ENCODE measurements around the gene S100A6.

Gene S100A6

DNA sequence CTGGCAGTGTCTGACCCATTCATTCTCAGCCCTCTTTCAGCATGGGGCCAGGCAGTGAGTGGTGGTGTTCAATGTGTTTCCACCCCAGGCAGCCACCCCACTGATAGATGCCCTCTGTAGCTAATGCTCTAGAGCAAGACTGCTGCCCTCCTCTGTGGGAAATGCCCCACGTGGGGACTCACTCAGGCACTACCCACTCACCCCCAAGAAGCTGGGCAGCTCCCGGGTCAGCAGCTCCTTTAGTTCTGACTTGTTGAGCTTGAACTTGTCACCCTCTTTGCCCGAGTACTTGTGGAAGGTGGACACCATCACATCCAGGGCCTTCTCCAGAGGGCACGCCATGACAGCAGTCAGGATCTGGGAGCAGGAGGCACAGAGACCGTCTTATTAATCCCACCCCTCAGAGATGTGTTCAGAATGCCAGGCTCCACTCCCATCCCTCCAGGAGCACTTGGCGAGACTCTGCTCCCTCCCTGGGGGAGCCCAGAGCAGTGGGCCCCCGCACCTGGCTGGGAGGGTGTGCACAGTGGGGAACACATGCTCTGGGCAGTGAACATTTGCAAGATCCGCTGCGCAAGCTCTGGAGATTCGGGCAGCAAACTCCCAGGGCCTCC, 8.8 kb upstream of the S100A6 start:
- DNase-seq: peak; percentile 12

DNA sequence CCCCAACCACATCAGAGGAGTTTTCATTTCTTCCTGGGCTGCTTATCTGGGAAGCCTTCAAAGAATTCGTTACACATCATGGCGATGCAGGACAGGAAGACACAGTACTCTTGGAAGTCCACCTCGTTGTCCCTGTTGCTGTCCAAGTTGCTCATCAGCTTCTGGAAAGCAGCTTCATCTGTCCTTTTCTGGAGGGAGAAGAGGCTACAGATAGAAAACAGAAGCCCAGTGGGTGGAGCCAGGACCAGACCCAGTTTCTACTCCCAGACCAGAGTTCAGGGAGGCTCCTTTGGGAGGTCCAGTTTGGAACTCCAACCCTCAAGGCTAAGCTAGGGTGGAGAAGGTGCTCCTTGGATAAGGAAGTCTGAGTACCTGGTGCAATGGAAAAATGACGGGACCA, 7.9 kb upstream of the S100A6 start:
- no peak for DNase-seq

DNA sequence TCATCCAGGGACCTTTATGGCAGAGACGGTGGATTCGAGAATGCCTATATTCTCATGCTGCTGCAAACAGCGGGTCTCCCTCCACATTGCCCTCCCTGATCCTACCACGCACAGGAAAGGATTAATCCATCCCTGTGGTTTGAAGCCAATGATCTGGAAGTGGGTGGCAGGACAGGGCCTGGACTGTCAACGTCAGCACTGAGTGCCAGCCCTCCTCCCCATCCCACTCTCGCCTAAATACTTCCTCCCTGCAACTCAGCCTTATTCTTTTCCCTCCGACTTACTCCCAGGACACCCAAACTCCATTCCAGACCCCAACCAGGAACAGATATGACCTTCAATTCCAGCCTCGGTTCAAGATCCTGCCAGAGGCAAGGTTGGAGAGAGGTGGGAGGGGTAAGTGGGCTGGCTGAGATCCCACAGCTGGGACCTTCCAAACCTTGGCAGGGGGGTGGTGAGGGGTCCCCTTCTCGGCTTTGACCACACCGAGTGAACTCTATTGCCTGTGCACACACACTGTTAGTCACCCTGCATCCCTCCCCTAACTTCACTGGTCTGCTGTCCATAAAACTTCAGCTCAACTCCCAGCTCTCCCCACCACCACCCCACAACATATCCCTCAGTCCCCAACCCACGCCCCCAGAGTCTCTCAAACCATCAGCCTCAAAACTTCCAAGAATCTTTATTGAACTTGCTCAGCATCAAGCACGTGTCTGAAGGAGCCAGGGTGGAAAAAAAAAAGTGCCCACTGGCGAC, 7.3 kb upstream of the S100A6 start:
- no peak for DNase-seq

DNA sequence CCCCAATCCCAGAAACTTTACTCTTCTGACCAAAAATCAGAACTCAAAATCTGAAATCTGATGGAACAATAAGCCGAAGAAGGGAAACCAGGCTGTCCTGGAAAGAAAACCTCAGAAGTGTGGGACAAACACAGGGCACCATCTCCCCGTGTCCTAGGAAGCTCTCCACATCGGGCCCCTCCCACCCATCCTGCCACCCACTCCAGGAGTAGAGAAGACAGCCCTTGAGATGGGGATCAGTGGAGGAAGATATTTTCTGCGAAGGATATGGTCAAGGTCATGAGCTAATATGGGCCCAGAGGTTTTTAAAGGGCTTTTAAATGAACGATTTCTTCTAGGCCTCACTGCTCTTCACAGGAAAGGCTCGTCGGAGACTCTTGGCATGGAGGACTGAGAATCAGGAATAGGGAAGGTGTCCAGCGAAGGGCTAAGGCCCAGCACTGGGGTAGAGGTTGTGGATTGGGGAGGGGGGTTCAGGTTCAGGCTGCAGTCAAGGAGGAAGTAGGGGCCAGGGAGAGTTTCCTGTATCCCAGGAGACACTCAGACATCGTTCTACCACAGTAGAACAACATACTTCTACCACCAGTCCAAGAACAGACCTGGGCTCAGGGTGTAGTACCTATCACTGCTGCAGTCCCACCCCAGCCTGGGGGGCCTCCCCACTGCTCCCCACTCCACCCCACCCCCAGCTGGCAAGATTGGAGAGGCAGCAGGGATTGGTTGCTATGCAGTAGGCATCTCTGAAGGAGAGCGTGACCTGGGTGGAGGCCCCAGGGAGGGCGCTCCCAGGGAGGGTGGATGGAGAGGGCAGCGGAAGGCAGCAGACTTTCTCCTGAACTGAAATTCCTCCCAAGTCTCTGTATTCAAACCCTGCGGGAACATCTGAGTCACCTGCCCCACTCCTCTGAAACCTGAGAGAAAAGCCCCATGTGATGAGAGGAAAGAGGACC, 6.1 kb upstream of the S100A6 start:
- DNase-seq: no peak

DNA sequence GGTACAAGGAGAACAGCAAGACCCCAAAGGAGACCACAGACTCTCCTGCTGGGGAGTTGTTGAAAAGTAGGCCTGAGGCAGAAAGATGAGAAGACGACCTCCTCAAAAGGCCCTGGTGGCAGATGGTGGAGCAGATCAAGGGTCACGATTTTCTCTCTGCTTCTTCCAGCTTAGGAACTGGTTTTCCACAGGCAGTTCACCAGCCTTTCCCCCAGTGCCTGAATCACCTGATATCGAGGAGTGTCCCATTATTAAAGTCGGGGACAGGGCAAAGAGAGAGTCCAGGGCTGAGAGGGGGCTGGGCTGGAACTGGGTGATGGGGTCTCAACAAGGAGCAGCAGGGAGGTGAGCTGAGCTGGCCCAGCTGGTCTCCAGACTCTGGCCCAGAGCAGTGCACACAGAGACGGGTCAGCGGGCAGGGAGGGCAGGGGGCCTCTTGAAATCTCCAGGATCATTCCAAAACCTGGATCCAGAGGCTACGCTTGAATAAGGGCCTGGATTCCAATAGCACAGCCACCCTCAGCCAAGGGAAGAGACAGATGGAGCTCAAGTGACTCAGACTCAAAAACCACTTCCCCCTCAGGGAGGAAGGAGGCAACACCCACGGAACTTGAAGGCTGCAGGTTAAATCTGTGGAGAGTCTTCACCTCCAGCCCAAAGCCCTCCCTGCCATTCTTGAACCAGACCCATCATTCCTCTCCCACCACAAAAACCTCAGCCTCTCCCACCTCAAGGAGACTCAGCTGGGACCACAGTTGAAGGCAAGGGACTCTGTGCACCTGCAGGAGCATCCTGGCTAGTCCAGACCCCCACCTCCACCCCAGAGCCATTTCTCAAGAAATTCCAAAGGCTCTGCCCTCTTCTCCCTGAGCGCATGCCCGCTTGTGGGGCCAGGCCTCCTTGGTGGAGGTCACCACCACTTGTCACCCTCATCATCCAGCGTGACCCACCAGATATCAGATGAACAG, 4.9 kb upstream of the S100A6 start, which contains the start of gene S100A5:
TSS of gene S100A5 (minus strand) at position 541 of the 968 bp plus-strand sequence. CDS start 743 bp downstream, outside the sequence.
- DNase-seq: peak; percentile 61

DNA sequence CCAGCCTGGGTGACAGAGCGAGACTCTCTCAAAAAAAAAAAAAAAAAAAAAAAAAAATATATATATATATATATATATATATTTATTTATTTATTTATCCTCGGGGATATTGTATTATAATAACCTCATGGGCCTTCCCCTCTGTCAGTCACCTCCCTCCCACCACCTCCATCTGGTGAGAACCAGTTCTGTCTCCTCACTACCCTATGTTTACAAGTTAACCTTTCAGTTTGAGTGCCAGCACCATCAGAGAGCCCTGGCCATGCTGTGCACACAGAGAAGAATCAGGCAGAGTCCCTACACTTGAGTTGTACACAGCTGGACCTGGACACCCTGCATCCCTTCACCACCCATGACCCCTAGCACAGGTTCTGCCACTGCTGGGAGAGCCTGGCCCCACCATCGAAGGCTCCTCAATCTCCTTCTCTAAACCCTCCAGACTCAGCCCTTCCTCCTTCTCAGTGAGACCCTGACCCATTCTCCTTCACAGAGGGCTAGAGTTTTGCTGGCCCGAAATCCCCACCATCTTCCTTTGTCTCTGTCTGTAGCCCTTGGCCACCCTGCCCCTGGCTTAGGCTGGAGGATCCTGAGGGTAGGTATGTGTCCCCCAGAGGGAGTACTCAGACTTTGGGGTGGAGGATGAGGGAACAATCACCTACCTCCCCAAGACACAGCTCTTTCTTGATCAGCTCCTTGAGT, 3.8 kb upstream of the S100A6 start:
- DNase-seq: no peak

DNA sequence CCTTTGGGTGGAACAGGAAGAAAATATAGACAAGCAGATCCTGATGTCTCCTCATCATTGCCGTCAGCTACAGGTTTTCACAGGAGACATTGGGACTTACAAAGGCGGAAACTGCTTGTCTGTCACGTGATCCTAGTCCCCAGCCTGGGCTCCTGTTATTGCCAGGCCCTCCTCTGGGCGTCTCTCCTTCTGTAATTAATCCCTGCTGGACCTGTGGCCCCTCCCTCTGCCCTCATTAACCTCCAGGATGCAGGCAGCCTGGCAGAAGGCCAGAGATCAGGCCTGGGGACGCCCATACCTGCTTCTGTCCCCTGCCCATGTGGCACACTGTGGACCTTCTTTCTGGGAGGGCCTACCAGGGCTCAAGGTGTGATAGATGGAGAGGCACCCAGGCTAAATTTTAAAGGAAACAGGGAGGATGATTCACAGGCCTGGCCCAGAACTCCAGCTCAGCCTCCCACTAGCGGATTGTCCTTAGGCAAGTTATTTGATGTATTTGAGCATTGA, 2.6 kb upstream of the S100A6 start:
- no peak for DNase-seq

DNA sequence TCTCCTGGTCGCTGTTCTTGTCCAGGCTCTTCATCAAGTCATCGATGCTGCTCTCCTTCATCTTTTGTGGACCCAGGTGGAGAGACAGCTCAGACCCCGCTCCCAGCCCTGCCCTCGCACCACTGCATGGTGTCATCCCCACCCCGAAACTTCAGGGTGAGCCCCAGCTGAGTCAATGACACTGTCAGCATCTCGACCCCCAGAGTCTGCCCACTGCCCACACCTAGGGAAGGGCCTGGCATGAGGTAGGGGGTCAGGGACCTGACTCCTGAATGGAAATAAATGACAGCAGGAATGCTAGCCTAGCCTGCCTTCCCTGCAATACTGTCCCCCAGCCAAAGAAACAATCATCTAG, 1.6 kb upstream of the S100A6 start:
- no peak for DNase-seq

DNA sequence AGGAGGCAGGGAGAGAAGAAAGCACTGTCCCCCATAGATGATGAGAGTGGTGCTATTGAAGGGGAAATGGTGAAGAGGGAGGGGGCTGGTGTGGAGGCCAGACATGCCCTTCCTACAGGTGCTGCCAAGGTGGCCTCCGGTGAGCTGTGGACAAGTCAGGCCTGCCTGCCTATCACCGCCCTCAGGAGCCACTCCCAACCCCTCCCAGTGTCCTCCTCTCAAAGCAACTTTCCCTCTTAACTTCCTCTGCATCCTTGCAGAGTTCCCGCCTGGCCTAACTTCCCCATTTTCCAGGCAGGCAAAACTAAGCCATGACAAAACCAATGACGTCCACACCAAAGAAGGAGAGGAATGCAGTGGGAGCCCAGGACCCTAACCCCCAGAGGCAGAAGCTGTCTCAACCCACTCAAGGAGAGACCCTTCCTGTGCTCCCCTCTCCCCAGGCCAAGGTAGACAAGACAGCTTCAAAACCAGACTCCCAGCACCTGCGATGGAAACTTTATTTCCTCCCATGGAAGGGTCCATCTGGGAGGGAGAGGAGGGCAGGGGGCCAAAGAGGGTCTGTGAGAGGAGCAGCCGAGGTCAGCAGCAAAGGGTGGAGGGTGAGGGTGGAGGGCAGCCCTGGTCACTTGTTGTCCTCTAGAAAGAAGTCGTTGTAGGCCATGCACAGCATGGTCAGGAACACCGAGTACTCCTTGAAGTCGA, 1.0 kb upstream of the S100A6 start:
- no peak for DNase-seq

DNA sequence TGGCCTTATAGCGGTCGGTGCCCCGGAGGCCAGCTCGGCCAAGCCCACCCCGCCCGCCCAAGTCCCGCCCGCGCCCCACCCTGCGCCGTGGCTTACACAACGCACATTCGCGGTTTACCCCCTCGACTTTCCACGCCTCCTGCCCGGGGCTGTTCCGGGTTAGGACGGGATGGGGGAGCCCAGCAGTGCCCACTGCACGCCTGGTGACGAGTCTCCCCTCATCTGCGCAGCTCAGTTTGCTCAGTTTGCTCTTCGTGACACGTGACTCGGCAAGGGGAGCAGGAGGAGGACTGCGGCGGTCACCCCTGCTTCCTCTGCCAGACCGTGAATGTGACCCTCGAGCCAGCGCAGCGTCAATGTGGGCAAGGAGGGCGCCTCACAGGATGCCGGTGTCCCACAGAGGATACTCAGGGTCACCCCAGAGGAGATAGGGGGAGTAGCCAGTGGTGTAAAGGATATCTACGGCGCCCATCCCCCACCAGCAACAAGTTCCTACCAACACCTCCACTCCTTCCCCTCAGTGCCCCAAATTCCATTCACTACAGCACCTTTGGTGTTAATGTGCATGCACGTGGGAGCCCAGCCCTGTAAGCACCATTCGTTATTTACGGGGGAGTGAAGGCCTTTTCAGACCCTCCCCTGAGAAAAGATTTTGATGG, 350 bp upstream of the S100A6 start:
- peak; percentile 83 for DNase-seq

DNA sequence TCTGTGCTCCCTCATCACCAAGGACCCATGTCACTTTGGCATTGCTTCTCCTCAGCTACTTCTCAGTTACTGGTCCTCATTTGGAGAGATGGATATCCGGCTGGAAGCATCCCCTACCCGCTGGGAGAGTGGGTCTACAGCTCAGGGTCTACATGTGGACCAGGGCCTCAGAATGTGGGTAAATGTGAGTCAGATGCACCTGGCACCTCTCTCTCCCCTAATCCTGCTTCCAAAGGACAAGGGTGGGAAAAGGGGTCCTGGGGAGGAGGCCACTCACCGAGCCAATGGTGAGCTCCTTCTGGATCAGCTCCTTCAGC, 908 bp downstream of the S100A6 start:
- DNase-seq: no peak

DNA sequence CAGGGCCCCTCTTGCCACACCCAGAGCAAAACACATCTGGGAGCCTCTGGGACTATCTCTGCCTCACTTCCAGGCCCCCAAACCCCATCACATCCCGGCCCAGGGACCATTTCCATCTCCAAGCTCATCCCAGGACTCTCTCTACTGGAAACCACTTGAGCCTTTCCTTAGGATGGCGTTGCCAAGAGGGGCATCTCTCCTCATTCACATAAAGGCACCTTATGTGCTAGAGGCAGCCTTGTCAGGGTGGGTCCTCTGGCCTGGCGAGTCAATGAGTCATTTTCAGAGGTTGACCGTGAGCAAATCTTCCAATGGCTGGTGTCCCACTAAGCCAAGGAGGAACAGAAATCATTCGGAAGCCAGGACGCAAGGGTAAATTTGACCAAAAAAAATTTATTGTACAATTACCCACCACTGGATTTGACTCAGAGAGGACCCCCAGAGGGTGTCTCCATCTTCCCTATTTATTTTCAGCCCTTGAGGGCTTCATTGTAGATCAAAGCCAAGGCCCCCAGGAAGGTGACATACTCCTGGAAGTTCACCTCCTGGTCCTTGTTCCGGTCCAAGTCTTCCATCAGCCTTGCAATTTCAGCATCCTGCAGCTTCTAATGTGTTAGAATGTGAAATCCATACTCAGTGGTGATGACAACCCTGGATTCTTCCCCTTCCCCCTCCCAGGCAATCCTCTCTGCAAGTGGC, 1.4 kb downstream of the S100A6 start:
- DNase-seq: no peak

DNA sequence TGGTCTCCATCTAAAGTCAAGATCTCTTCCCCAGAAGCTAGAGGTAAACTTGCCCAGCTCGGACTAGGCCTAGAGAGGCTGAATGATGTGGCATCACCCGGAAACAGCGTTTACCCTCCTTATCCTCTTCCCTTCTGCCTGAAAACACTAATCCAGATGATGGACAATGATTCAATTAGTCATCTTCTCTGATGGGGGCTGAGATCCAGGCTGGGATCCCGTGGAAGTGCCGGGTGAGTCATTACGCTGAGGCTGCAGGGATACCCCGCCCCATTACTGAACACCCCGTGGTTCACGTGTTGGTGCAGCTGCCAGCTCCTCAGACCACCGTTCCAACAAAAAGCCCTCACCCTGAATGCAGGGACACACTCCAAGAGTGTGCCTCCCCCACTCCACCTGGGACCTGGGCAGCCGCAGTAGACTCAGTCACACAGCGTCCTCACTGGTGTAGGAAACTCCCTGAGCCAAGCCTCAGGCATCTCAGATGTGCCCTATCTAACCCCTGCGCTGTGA, 2.0 kb downstream of the S100A6 start:
- DNase-seq: no peak

DNA sequence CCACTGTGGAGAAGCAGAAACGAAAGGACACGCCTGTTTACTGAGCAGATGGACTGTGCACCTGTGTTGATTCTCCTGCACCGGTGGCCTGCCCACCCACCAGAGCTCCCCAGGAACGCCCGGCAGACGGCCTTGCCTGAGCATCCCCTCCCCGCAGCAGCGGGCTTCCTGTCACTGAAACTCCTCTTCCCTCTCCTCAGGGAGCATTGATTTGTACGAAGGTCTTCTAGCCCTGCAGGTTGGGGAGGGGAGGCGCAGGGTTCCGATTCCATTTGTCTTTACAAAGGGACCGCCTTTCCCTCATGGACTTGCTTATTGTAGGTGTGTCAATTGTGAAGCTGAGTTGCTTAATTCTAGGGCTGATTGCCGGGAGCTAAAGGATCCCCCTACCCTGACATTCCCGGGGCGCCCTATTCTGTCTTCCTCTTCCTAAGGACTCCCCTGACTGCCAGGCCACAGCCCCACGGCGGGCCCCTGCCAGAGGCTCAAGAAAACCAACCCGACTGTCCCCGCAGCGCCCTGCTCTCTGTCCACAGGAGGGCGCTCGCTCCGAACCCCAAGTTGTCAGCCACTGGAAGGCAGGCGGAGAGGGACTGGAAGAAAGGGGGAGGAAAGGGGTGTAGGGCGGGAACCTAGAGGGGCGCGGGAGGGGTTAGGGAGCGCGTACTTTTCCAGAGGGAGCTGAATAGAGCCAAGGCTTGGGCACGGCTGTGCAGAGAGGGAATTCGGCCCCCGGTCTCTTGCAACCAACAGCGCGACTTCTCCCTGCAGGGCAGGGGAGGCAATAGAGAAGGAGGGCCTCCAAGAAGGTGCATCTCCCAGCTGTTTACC, 2.8 kb downstream of the S100A6 start:
- peak; percentile 80 for DNase-seq

DNA sequence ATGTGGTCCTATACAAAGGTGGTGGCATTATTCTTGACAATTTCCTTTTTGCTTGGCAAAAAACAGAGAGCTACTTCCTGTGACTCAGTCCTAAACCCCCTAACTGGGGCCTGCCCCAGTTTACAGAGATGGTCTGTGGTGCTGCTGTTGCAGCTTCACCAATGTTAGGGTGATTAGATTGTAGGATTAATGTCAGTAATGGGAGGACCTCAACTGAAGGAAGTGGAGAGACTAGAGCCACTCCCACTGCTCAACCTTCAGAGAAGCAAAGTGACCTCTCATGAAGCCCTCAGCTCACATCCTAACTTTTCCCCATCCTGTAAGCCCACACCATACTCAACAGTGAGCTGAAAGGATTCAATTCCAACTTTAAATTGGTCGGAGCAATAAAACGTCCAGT, 3.6 kb downstream of the S100A6 start:
- peak; percentile 46 for DNase-seq

DNA sequence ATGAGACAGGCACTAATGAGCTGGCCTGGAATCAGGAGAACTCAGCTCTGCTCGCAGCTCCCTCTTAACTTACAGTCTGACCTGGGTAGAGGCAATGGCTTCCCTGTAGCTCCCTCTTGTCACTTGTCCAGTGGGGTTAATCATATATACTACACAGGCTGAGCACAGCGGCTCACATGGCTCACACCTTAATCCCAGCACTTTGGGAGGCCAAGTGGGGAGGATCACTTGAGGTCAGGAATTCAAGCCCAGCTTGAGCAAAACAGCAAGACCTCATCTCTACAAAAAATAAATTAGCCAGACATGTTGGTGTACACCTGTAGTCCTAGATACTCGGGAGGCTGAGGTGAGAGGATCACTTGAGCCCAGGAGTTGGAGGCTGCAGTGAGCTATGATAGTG, 4.2 kb downstream of the S100A6 start:
- no peak for DNase-seq

DNA sequence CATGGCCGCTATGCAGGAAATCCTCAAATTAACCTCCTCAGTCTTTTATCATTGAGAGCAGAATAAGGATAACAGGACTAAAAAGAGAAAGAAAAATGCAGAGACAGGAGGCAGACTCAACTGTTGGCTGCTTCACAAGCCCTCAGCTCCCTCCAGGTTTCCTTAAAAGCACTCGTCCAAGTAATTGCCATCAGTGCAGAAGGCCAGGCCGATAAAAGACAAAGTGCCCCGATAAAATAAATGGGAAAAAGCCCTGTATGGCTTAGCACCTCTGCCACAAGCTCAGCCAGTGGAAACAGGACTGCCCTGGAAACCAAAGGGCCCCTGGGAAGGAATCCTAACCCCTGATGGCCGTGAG, 8.1 kb downstream of the S100A6 start:
- DNase-seq: no peak

DNA sequence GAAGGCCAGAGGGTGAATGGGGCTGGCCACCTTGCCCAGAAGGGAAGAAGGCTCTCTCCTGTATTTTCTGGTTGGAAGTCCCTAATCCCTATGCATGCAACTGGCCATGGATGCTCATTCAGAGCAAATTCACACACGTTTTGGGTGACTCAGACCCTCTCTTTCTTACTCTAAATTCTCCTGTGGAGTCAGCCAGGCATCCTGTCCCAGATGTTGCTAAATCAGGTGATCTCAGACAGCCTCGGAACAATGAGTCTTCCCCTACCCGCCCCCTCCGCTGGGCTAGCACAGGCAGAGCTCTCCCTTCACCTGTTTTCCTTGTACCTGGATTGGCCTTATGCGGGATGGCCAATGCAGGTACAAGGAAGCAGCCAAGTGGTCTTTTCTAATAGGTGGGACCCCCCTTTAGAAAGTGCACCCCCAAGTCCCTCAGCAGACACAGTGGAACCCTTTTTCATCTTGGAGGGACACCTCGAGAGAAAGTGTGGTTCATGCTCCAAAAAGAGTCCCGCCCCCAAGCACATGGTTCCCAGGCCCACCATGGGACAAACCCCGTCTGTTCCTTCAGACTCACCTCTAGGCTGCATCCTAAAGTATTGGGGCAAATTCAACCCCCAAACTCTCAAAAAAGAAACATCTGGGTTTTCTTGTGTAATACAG, 8.6 kb downstream of the S100A6 start:
- no peak for DNase-seq

Data from stimulated activated CD4-positive, alpha-beta T cell treated with anti-CD3 and anti-CD28 coated beads, Interleukin-4, amount 100 ng/mL, for 24 hours (primary cell).